ENCODE data around the gene SLC35E1. TPM values are rescaled to one million over a fixed set of nuclear protein-coding genes. Genes with fewer than 3 reads are reported as not detected.

Gene SLC35E1
- total RNA-seq, 2 experiments from 2014 or later, result 72.3 to 76.3 TPM

DNA sequence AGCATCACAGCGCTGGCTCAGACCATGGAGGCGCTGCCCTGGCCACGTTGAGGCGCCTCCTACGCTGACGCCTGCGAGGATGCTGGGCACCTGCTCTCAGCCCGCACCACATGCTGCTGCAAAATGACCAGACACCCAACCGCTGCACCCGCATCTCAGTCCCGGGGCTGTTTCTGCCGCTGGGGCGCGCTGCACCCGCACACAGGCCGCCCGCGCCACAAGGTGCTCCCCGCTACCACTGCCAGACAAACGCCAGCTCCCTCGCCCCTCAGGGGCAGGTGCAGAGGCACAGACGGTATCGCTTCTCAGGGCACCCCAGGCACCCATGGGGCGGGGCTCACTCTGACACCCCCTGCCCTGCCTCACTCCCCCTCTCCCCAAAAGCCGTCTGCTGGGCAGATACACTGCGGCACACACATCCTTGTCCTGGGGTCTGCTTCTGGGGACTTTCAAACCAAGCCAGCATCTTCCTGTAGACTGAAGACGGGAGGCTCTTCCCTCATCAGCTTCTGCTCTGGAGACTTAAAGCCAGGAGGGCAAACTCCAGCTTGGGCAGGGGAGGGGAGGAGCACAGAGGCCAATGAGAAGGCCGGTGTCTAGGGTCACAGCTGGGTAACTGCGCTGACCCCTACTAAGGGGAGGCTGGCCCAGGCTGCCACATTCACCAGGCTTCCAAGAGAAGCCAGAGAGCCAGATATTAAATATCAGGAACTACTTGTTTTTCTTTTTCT lies 46.3 kb downstream of the SLC35E1 start:
- TF ChIP-seq, protein P1, sequence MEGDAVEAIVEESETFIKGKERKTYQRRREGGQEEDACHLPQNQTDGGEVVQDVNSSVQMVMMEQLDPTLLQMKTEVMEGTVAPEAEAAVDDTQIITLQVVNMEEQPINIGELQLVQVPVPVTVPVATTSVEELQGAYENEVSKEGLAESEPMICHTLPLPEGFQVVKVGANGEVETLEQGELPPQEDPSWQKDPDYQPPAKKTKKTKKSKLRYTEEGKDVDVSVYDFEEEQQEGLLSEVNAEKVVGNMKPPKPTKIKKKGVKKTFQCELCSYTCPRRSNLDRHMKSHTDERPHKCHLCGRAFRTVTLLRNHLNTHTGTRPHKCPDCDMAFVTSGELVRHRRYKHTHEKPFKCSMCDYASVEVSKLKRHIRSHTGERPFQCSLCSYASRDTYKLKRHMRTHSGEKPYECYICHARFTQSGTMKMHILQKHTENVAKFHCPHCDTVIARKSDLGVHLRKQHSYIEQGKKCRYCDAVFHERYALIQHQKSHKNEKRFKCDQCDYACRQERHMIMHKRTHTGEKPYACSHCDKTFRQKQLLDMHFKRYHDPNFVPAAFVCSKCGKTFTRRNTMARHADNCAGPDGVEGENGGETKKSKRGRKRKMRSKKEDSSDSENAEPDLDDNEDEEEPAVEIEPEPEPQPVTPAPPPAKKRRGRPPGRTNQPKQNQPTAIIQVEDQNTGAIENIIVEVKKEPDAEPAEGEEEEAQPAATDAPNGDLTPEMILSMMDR (IDR thresholded peaks at IDR 0.05), result no peak
- Mint-ChIP-seq H3K27me3 (no peaks in the 10 kb centered on the region), H3K36me3 (ENCODE audit: low read depth) (peaks cover 75% of the 10 kb centered on the region), H3K4me1 (ENCODE audit: low read depth) (no peaks in the 10 kb centered on the region), H3K27ac (no peak overlapping the region), H3K4me3 (no peak overlapping the region), H3K9me3 (no peaks in the 10 kb centered on the region)
- Histone ChIP-seq H3K4me3 (ENCODE audit: low read length) (no peak overlapping the region), H3K4me1 (ENCODE audit: insufficient read depth, low read length) (no peaks in the 10 kb centered on the region), H3K9me3 (ENCODE audit: control insufficient read depth in 1 of 2, insufficient read depth in 1 of 2, low read length in 2 of 2) (no peaks in the 10 kb centered on the region), H3K27me3 (ENCODE audit: control insufficient read depth in 1 of 2, insufficient read depth in 2 of 2, low read length in 2 of 2) (no peaks in the 10 kb centered on the region), H3K27ac (ENCODE audit: low read depth in 1 of 2, low read length in 2 of 2) (no peak overlapping the region), H3K36me3 (ENCODE audit: insufficient read depth, low read length) (peaks cover 90% of the 10 kb centered on the region)
- no peak for ATAC-seq (ENCODE audit: poor library complexity)
- ChIA-PET POLR2A (no interaction called here), CTCF (no interaction called here)
- intact Hi-C loops (cut with DNase I, micrococcal nuclease), result no loop called here
- DNase-seq, result no peak

DNA sequence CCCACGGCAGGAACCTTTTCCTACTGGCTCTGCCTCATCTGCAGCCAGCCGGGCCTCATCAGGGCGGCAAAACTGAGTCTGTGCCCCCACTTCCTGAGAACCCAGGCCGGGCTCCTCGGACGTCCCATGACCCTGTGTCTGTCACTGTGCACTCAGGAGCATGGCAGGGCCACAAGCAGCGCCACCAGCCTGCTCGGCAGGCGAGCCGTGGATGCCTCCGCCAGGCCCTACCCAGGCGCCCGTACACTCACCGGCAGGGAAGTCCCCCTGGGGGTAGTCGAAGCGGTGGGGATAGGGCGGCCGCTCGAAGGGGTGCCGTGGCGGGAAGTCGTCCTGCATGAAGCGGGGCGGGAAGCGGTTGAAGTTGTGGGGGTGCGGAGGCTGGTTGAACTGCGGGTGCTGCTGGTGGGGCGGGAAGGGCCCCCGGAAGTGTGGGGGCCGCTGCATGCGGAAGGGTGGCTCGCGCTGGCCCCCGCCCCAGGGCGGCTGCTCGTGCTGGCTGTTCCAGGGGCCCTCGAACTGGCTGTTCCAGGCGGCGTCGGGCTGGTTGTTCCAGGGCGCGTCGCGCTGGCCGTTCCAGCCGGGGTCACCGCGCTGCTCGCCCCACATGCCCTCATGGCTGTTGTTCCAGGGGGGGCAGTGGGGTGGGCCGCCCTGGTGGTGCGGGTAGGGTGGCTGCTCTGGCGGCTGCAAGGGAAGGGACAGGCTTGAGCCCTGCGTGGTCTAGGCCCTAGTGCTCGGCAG lies 47.1 kb downstream of the SLC35E1 start:
- TF ChIP-seq, protein P1 (IDR thresholded peaks at IDR 0.05), result no peak
- H3K27ac ChIP-seq (ENCODE audit: low read depth in 1 of 2, low read length in 2 of 2), result no peak overlapping the region
- Mint-ChIP-seq H3K36me3 (ENCODE audit: low read depth) (peaks cover 78% of the 10 kb centered on the region), H3K27me3 (no peaks in the 10 kb centered on the region), H3K27ac (no peak overlapping the region), H3K9me3 (no peaks in the 10 kb centered on the region), H3K4me3 (no peak overlapping the region), H3K4me1 (ENCODE audit: low read depth) (no peaks in the 10 kb centered on the region)
- ChIA-PET CTCF (no interaction called here), POLR2A (no interaction called here)
- peaks cover 90% of the 10 kb centered on the region for H3K36me3 ChIP-seq (ENCODE audit: insufficient read depth, low read length)
- H3K4me1 ChIP-seq (ENCODE audit: insufficient read depth, low read length), result no peaks in the 10 kb centered on the region
- H3K4me3 ChIP-seq (ENCODE audit: low read length), result no peak overlapping the region
- ATAC-seq (ENCODE audit: poor library complexity) (no peak), DNase-seq (no peak)
- H3K27me3 ChIP-seq (ENCODE audit: control insufficient read depth in 1 of 2, insufficient read depth in 2 of 2, low read length in 2 of 2), result no peaks in the 10 kb centered on the region
- intact Hi-C loops (cut with DNase I, micrococcal nuclease), result no loop called here
- no peaks in the 10 kb centered on the region for H3K9me3 ChIP-seq (ENCODE audit: control insufficient read depth in 1 of 2, insufficient read depth in 1 of 2, low read length in 2 of 2)

DNA sequence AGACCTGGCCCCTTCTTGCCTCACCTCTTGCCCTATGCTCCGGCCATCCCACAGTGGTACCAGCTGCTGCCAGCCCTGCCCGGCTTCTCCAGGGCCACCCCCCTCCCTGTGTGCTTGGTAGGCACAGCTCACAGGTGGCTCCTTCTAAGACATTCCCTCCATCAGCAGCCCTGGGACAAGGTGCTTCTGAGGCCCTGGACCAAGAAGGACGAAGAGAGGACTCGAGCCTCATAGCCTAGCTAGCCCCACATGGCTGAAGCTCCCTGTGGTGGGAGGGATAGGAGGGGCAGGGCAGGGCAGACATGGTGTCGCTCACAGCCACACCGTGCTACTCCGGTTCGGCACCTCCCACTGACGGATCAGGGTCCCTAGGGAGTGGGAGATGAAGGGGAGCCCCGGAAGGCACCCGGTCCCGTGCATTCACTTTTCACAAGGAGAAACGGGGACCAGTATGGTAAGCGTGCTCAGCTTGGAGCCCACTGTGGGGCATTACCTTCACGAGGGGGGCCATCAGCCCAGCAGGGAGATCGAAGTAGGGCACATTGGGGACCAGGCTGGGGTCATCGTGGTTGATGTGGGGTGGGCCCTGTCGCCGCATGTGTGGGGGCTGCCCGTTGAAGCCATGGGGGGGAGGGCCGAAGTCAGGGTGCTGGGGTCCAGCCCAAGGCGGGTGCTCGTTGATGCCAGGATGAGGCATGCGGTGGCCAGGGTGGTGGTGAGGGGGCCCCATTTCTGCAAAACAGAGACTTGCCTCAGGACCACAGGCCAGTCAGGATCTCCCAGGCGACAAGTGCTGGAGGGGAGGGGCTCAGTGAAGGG lies 49.4 kb downstream of the SLC35E1 start:
- TF ChIP-seq, protein P1 (IDR thresholded peaks at IDR 0.05), result no peak
- CTCF ChIA-PET, result no interaction called here

More for the DNA sequence above, 49.4 kb downstream of the SLC35E1 start:
- H3K9me3 Mint-ChIP-seq, result no peaks in the 10 kb centered on the region
- DNase-seq (no peak), ATAC-seq (ENCODE audit: poor library complexity) (no peak)
- no peaks in the 10 kb centered on the region for H3K4me1 Mint-ChIP-seq (ENCODE audit: low read depth)
- POLR2A ChIA-PET, result no interaction called here
- H3K36me3 Mint-ChIP-seq (ENCODE audit: low read depth), result peaks cover 83% of the 10 kb centered on the region
- peaks cover 92% of the 10 kb centered on the region for H3K36me3 ChIP-seq (ENCODE audit: insufficient read depth, low read length)
- H3K9me3 ChIP-seq (ENCODE audit: control insufficient read depth in 1 of 2, insufficient read depth in 1 of 2, low read length in 2 of 2), result no peaks in the 10 kb centered on the region
- H3K4me3 ChIP-seq (ENCODE audit: low read length), result no peak overlapping the region
- H3K4me3 Mint-ChIP-seq, result no peak overlapping the region
- H3K27ac Mint-ChIP-seq, result no peak overlapping the region
- no peak overlapping the region for H3K27ac ChIP-seq (ENCODE audit: low read depth in 1 of 2, low read length in 2 of 2)
- H3K4me1 ChIP-seq (ENCODE audit: insufficient read depth, low read length), result no peaks in the 10 kb centered on the region
- no peaks in the 10 kb centered on the region for H3K27me3 ChIP-seq (ENCODE audit: control insufficient read depth in 1 of 2, insufficient read depth in 2 of 2, low read length in 2 of 2)
- no peaks in the 10 kb centered on the region for H3K27me3 Mint-ChIP-seq
- intact Hi-C loops (cut with DNase I, micrococcal nuclease), result no loop called here

Measured in CD4-positive, alpha-beta T cell (primary cell).